ENCODE data around the gene MT1H. TPM values are rescaled to one million over a fixed set of nuclear protein-coding genes. Genes with fewer than 3 reads are reported as not detected.

MT1H gene
- total RNA-seq, 1 experiment from 2014 or later, result not detected

GRCh38 chr16:56625140-56625942, 44.3 kb upstream of the MT1H start, which contains the start of gene MT1E:
MT1E (plus strand) TSS chr16:56625781; CDS start chr16:56625852, 71 bp downstream.
- ATAC-seq, result peak; percentile 86
- Histone ChIP-seq H3K36me3 (ENCODE audit: control insufficient read depth in 1 of 2, insufficient read depth in 2 of 2, low read length in 2 of 2) (no peaks in the 10 kb centered on the region), H3K27ac (ENCODE audit: low read depth, low read length) (peak within 1 kb of the TSS; percentile 97), H3K27me3 (ENCODE audit: insufficient read depth, low read length) (no peaks in the 10 kb centered on the region), H4K20me1 (ENCODE audit: insufficient read depth) (no peaks in the 10 kb centered on the region), H3K9me2 (ENCODE audit: insufficient read depth) (no peaks in the 10 kb centered on the region), H2AFZ (ENCODE audit: low read depth, low read length, poor library complexity, severe bottlenecking) (no peak within 1 kb of the TSS), H3K4me2 (ENCODE audit: low read length) (peak within 1 kb of the TSS; percentile 88), H3K79me2 (ENCODE audit: insufficient read depth, low read length) (peaks cover 12% of the 10 kb centered on the region), H3K4me3 (replicated peaks in 1 of 2; ENCODE audit: low read depth in 1 of 2, low read length in 2 of 2) (peak within 1 kb of the TSS; percentile 66 to 72), H3K4me1 (ENCODE audit: control insufficient read depth in 1 of 2, insufficient read depth in 2 of 2, low read length in 2 of 2) (peaks cover 12 to 43% of the 10 kb centered on the region in 2 experiments), H3K9ac (ENCODE audit: low read length) (peak within 1 kb of the TSS; percentile 87), H3K9me3 (ENCODE audit: control insufficient read depth in 1 of 2, insufficient read depth in 1 of 2, low read depth in 1 of 2, low read length in 2 of 2) (no peaks in the 10 kb centered on the region)
- ChIA-PET RAD21 (ENCODE audit: low non-redundant PET in 1 of 2, low total read pairs in 2 of 2, uncharacterized antibody in 2 of 2, unreplicated experiment in 2 of 2) (interaction anchor here (0.7 to 2.7 kb wide), 11 partner anchors 14 to 77 kb away, joined by 3 to 7 read pairs (median 4); partner anchors contain the start of gene MT2A (in 1 of the 2)), POLR2A (interaction anchor here (0.8 to 9.4 kb wide), 20 partner anchors 8 to 306 kb away, joined by 3 to 344 read pairs (median 4); partner anchors contain the start of genes MT1F, MT1X, MT2A and NUDT21), CTCF (interaction anchor here (0.6 to 2.8 kb wide), 6 partner anchors 12 to 78 kb away, joined by 3 to 7 read pairs (median 3); no protein-coding TSS in a partner anchor)
- DNase-seq (ENCODE audit: low read depth, low spot score), result peak; percentile 77
- intact Hi-C loops (cut with micrococcal nuclease), result loop anchor here (1.0 to 5.0 kb wide), 2 partner anchors 17 to 57 kb away; partner anchors contain the start of genes MT1X and MT2A
- BruUV-seq (replicated peaks), result TSS peak; percentile 95
- TF ChIP-seq TCF7L2 (IDR thresholded peaks at IDR 0.05; ENCODE audit: borderline replicate concordance, extremely low read depth, insufficient read depth, insufficient read length) (peak; percentile 32), REST (IDR thresholded peaks at IDR 0.05; ENCODE audit: low read depth) (no peak), ZFX (IDR thresholded peaks at IDR 0.05) (peak; percentile 54), CEBPB (IDR thresholded peaks at IDR 0.05; ENCODE audit: low read depth) (no peak), RAD21 (IDR thresholded peaks at IDR 0.05; ENCODE audit: low read depth) (no peak), CTCF (IDR thresholded peaks at IDR 0.05 in 2 of 3, conservative IDR thresholded peaks at IDR 0.05 in 1 of 3; ENCODE audit: borderline replicate concordance in 1 of 3, insufficient read depth in 1 of 3, low read depth in 2 of 3, low read length in 2 of 3) (no peak), SP1 (IDR thresholded peaks at IDR 0.05; ENCODE audit: low read depth) (peak; percentile 57), EZH2 (IDR thresholded peaks at IDR 0.05) (no peak), CBX3 (IDR thresholded peaks at IDR 0.05; ENCODE audit: low read depth) (no peak; the same call in 1 of the 2 replicates), SIN3A (IDR thresholded peaks at IDR 0.05; ENCODE audit: low read depth) (peak; percentile 79), EGR1 (IDR thresholded peaks at IDR 0.05; ENCODE audit: low read depth) (no peak), ELF1 (IDR thresholded peaks at IDR 0.05; ENCODE audit: borderline replicate concordance, low read depth) (no peak), MAX (IDR thresholded peaks at IDR 0.05) (peak; percentile 51; the same call in 1 of the 2 replicates), POLR2AphosphoS5 (IDR thresholded peaks at IDR 0.05; ENCODE audit: low read depth, low read length) (peak; percentile 100), ZBTB33 (IDR thresholded peaks at IDR 0.05; ENCODE audit: extremely low read depth, insufficient replicate concordance, low read length) (peak; percentile 13), ZNF274 (IDR thresholded peaks at IDR 0.05; ENCODE audit: low read depth, low read length) (no peak), SRF (IDR thresholded peaks at IDR 0.05; ENCODE audit: low read depth) (no peak), POLR2A (IDR thresholded peaks at IDR 0.05; ENCODE audit: borderline replicate concordance, extremely low read depth, insufficient read depth, insufficient read length) (peak; percentile 98)

Data from HCT116 (cell line).